Lower leg skin (tissue), 3 donors: ENCODE measurements around the gene CREB1.

Experiments used
- CTCF ChIP-seq, 3 donors: fragments of 450-650 bp; IDR thresholded peaks; one replicate each; pipeline ENCODE4 v1.5.1; 2016; ENCODE audit warnings: antibody characterized with exemption in 3 of 3, mild to moderate bottlenecking in 3 of 3, moderate library complexity in 2 of 3
- POLR2A ChIP-seq, 2 donors: fragments of 450-650 bp; IDR thresholded peaks; one replicate each; pipeline ENCODE4 v1.6.1; 2016 to 2017; ENCODE audit warnings: antibody characterized with exemption in 2 of 2, mild to moderate bottlenecking in 1 of 2, moderate library complexity in 1 of 2

- TF ChIP-seq CTCF (IDR thresholded peaks at IDR 0.05) (no peak), POLR2A (IDR thresholded peaks at IDR 0.05) (no peak)
Measured at GRCh38 chr2:207561386-207562080, 31.8 kb downstream of the CREB1 start.
